Testis (tissue), 5 donors: ENCODE results near the gene ACO2. TPM values are rescaled to one million over a fixed set of nuclear protein-coding genes. Genes with fewer than 3 reads are reported as not detected.

ENCODE experiments used
- DNase-seq: peaks from one replicate; pipeline ENCODE4 v3.0.0-alpha.2; 2019
- H3K27ac ChIP-seq, 2 donors: fragments of 200-600 bp; sonication (generic); one replicate each; pipeline ENCODE4 v1.5.1; 2019
- H3K27me3 ChIP-seq: fragments of 200-600 bp; sonication (generic); one replicate; pipeline ENCODE4 v1.5.1; 2019
- H3K36me3 ChIP-seq: fragments of 200-600 bp; sonication (generic); one replicate; pipeline ENCODE4 v1.5.1; 2017; ENCODE audit warnings: low read depth; ENCODE audit errors: missing control alignments
- H3K4me1 ChIP-seq: fragments of 200-600 bp; sonication (generic); one replicate; pipeline ENCODE4 v1.5.1; 2019
- H3K4me3 ChIP-seq, 2 donors: fragments of 200-600 bp; sonication (generic); one replicate each; pipeline ENCODE4 v1.5.1; 2017 to 2019
- H3K9me3 ChIP-seq: fragments of 200-600 bp; sonication (generic); one replicate; pipeline ENCODE4 v1.5.1; 2017
- CTCF ChIP-seq, 3 experiments: fragments of 450-650 bp in 2 of 3; fragments of 200-600 bp in 1 of 3; sonication (generic) in 1 of 3; IDR thresholded peaks; one replicate each; pipeline ENCODE4 v1.5.1; 2016 to 2019; ENCODE audit warnings: antibody characterized with exemption in 3 of 3, mild to moderate bottlenecking in 2 of 3, moderate library complexity in 1 of 3
- POLR2A ChIP-seq: fragments of 450-650 bp; IDR thresholded peaks from one replicate; pipeline ENCODE4 v1.6.1; 2017; ENCODE audit warnings: antibody characterized with exemption, mild to moderate bottlenecking, moderate library complexity
- WGBS, 2 donors: methylation state at CpG; one replicate each; pipeline ENCODE4 v1.1.5; 2018; 5-methylcytosine and 5-hydroxymethylcytosine counted together
- intact Hi-C: fragments of 100-400 bp; cut with DNase I; formaldehyde crosslinking; loops from one replicate; pipeline ENCODE4 v1.15.1; 2023; ENCODE audit warnings: low total_unique reads
- long read RNA-seq, 2 donors: transcript quantifications; one replicate each; lab custom pipeline, GENCODE V29; 2026
- polyA plus RNA-seq: library from polyadenylated mRNA; stranded (reverse); fragments of 350-450 nt; fragmentation: Illumina TruSeq; extraction: RNeasy Lipid Tissue Mini Kit (QIAGEN cat#74804); gene quantifications from one replicate; pipeline ENCODE4 v1.2.3, GENCODE V29; 2014; ENCODE audit warnings: low read depth, low replicate concordance; ENCODE audit not compliant: insufficient read depth
- total RNA-seq, 2 donors: library from RNA; depleted of rRNA; stranded (reverse); fragments of >200 nt; gene quantifications; one replicate each; pipeline ENCODE4 v1.2.3, GENCODE V29; 2016

The ACO2 gene
- total RNA-seq: 100 to 1,000 TPM; 133 to 178 TPM
- polyA plus RNA-seq: 113 TPM
- long read RNA-seq, donor 1, transcript ACO2-201 (18 exons, 2,741 nt): major isoform, 21 of 44 reads
- long read RNA-seq, donor 1, partial matches to known transcripts: 22 of 44 reads
- long read RNA-seq, donor 1, other reads (novel, unspliced or antisense): 0 of 44 reads
- long read RNA-seq, donor 2, transcript ACO2-201 (18 exons, 2,741 nt): major isoform, 14 of 28 reads
- long read RNA-seq, donor 2, partial matches to known transcripts: 14 of 28 reads
- long read RNA-seq, donor 2, other reads (novel, unspliced or antisense): 0 of 28 reads

GRCh38 chr22:41468381-41469217 lies at the start of gene ACO2, which contains the start of gene PHF5A:
TSS of gene ACO2 (plus strand) at chr22:41469117. CDS start at chr22:41469147, 30 bp downstream.
TSS of gene PHF5A (minus strand) at chr22:41468692. CDS start at chr22:41468653, 39 bp downstream.
- Histone ChIP-seq H3K36me3 (no peaks in the 10 kb centered on the region), H3K4me1 (peaks cover 11% of the 10 kb centered on the region), H3K9me3 (no peaks in the 10 kb centered on the region), H3K27me3 (no peaks in the 10 kb centered on the region), H3K27ac (peak within 1 kb of the TSS; percentile 91), H3K4me3 (peak within 1 kb of the TSS; percentile 77 to 95)
- peak; percentile 98 for DNase-seq
- WGBS, 2 donors: 0 to 1% methylated on average over 26 to 51 of the region's 51 CpGs
- intact Hi-C loops: no loop called here
- TF ChIP-seq CTCF (IDR thresholded peaks at IDR 0.05) (peak in 2 of 3 experiments; percentile 2 to 18), POLR2A (no peak)

- Histone ChIP-seq H3K4me1 (no peaks in the 10 kb centered on the region), H3K4me3 (no peak overlapping the region), H3K9me3 (no peaks in the 10 kb centered on the region), H3K36me3 (no peaks in the 10 kb centered on the region), H3K27me3 (no peaks in the 10 kb centered on the region), H3K27ac (no peak overlapping the region)
- intact Hi-C loops: no loop called here
- TF ChIP-seq POLR2A (no peak), CTCF (IDR thresholded peaks at IDR 0.05) (no peak)
- 78 to 86% methylated on average over 9 of the region's 9 CpGs for WGBS, 2 donors
- no peak for DNase-seq
Observed at GRCh38 chr22:41425660-41426365, 43.1 kb upstream of the ACO2 start.

- no peak for TF ChIP-seq POLR2A
- TF ChIP-seq CTCF (IDR thresholded peaks at IDR 0.05): no peak
- 84 to 93% methylated on average over 13 of the region's 13 CpGs for WGBS, 2 donors
Observed at GRCh38 chr22:41429232-41429950, 39.5 kb upstream of the ACO2 start.

GRCh38 chr22:41429951-41430332 lies 39.0 kb upstream of the ACO2 start:
- intact Hi-C loops: no loop called here
- H3K36me3 ChIP-seq: no peaks in the 10 kb centered on the region
- 97 to 99% methylated on average over 8 of the region's 8 CpGs for WGBS, 2 donors
- no peak overlapping the region for H3K27ac ChIP-seq
- H3K9me3 ChIP-seq: no peaks in the 10 kb centered on the region
- TF ChIP-seq CTCF (IDR thresholded peaks at IDR 0.05) (no peak), POLR2A (no peak)
- H3K4me3 ChIP-seq: no peak overlapping the region
- no peak for DNase-seq
- no peaks in the 10 kb centered on the region for H3K27me3 ChIP-seq
- H3K4me1 ChIP-seq: no peaks in the 10 kb centered on the region

More at GRCh38 chr22:41429232-41429950, 39.5 kb upstream of the ACO2 start:
- Histone ChIP-seq H3K4me1 (no peaks in the 10 kb centered on the region), H3K4me3 (no peak overlapping the region), H3K36me3 (no peaks in the 10 kb centered on the region), H3K27ac (no peak overlapping the region), H3K9me3 (no peaks in the 10 kb centered on the region), H3K27me3 (no peaks in the 10 kb centered on the region)
- intact Hi-C loops: no loop called here
- DNase-seq: no peak
